HEK293 (cell line): ENCODE data around the gene TLCD2.

Source experiments
- GLI2 ChIP-seq: fragments of 450-650 bp; formaldehyde crosslinking; IDR thresholded peaks from 2 replicates; pipeline ENCODE4; 2017; ENCODE audit warnings: missing biosample characterization, missing genetic modification characterization, low read depth, borderline replicate concordance
- REST ChIP-seq: fragments of 450-650 bp; formaldehyde crosslinking; IDR thresholded peaks from 2 replicates; pipeline ENCODE4 v1.5.1; 2016; ENCODE audit warnings: missing biosample characterization, missing genetic modification characterization

GRCh38 chr17:1727258-1727789 is 17.1 kb upstream of the TLCD2 start:
- TF ChIP-seq GLI2 (tag by site-specific recombination) (no peak), REST (tag by site-specific recombination) (no peak)
